Measurements from ENCODE around the gene TACR2. TPM values are rescaled to one million over a fixed set of nuclear protein-coding genes. Genes with fewer than 3 reads are reported as not detected.

The TACR2 gene
- total and polyA plus RNA-seq, 7 donors, result 6.0 to 184 (median 162) TPM; not detected in 1

- Histone ChIP-seq H3K4me1 (peaks cover 0 to 62% (median 54%) of the 10 kb centered on the region in 4 donors), H3K4me3 (peak overlapping the region; percentile 53 to 62 (median 59)), H3K27me3 (no peaks in the 10 kb centered on the region), H3K36me3 (no peaks in the 10 kb centered on the region), H3K27ac (peak overlapping the region; percentile 88 to 97 (median 94)), H3K9me3 (no peaks in the 10 kb centered on the region)
- intact Hi-C loops (cut with DNase I), result loop anchor here (2.0 kb wide), 1 partner anchor 67 kb away; no protein-coding TSS in a partner anchor
- DNase-seq, result peak; percentile 64
- WGBS, 2 donors, result 80 to 86% methylated on average over 11 of the region's 11 CpGs
- TF ChIP-seq EP300 (IDR thresholded peaks at IDR 0.05), result no peak
- TF ChIP-seq, protein P1, sequence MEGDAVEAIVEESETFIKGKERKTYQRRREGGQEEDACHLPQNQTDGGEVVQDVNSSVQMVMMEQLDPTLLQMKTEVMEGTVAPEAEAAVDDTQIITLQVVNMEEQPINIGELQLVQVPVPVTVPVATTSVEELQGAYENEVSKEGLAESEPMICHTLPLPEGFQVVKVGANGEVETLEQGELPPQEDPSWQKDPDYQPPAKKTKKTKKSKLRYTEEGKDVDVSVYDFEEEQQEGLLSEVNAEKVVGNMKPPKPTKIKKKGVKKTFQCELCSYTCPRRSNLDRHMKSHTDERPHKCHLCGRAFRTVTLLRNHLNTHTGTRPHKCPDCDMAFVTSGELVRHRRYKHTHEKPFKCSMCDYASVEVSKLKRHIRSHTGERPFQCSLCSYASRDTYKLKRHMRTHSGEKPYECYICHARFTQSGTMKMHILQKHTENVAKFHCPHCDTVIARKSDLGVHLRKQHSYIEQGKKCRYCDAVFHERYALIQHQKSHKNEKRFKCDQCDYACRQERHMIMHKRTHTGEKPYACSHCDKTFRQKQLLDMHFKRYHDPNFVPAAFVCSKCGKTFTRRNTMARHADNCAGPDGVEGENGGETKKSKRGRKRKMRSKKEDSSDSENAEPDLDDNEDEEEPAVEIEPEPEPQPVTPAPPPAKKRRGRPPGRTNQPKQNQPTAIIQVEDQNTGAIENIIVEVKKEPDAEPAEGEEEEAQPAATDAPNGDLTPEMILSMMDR (IDR thresholded peaks at IDR 0.05), result no peak
- peak in 1 of 4 donors; percentile 17 for TF ChIP-seq POLR2AphosphoS5 (IDR thresholded peaks at IDR 0.05)
Measured at GRCh38 chr10:69417542-69417941, 824 bp upstream of the TACR2 start.

DNA sequence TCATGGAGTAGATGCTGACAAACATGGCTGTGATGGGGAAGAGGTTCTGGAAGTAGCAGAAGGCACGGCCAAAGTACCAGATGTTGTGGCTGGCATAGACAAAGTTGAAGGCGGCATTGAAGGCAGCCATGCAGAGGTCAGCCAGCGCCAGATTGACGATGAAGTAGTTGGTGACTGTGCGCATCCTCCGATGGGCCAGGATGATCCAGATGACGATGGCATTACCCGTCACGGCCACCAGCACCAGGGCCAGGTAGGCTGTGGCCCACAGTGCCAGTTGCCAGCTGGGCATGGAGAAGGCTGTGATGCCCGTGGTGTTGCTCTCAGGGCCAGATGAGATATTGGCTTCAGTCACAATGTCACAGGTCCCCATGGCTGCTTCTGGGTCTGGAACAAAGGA lies 767 bp downstream of the TACR2 start:
- TF ChIP-seq POLR2A (IDR thresholded peaks at IDR 0.05) (no peak), POLR2AphosphoS5 (IDR thresholded peaks at IDR 0.05) (peak in 3 of 4 donors; percentile 6 to 33 (median 8))
- Histone ChIP-seq H3K4me1 (peaks cover 0 to 64% (median 57%) of the 10 kb centered on the region in 4 donors), H3K36me3 (no peaks in the 10 kb centered on the region), H3K4me3 (peak overlapping the region; percentile 53 to 62 (median 59)), H3K27ac (peak overlapping the region; percentile 88 to 97 (median 94)), H3K9me3 (no peaks in the 10 kb centered on the region), H3K27me3 (no peaks in the 10 kb centered on the region)
- DNase-seq, result no peak
- 94 to 98% methylated on average over 10 of the region's 10 CpGs for WGBS, 2 donors
- intact Hi-C loops (cut with DNase I), result loop anchor here (2.0 kb wide), 1 partner anchor 69 kb away; no protein-coding TSS in a partner anchor

GRCh38 chr10:69415049-69415448 lies 1.7 kb downstream of the TACR2 start:
- no peak for DNase-seq
- intact Hi-C loops (cut with DNase I), result no loop called here
- H3K36me3 ChIP-seq, result no peaks in the 10 kb centered on the region
- H3K27ac ChIP-seq, result peak overlapping the region; percentile 88 to 97 (median 94)
- H3K4me3 ChIP-seq, result peak overlapping the region; percentile 53 to 62 (median 59)
- TF ChIP-seq POLR2AphosphoS5 (IDR thresholded peaks at IDR 0.05) (peak in 2 of 4 donors; percentile 42 to 66), POLR2A (IDR thresholded peaks at IDR 0.05) (peak in 1 of 2 donors; percentile 12)
- TF ChIP-seq, protein P1 (IDR thresholded peaks at IDR 0.05), result no peak
- H3K9me3 ChIP-seq, result no peaks in the 10 kb centered on the region
- WGBS, 2 donors, result 89% methylated on average over 13 of the region's 13 CpGs
- no peaks in the 10 kb centered on the region for H3K27me3 ChIP-seq
- peaks cover 0 to 64% (median 58%) of the 10 kb centered on the region in 4 donors for H3K4me1 ChIP-seq

DNA sequence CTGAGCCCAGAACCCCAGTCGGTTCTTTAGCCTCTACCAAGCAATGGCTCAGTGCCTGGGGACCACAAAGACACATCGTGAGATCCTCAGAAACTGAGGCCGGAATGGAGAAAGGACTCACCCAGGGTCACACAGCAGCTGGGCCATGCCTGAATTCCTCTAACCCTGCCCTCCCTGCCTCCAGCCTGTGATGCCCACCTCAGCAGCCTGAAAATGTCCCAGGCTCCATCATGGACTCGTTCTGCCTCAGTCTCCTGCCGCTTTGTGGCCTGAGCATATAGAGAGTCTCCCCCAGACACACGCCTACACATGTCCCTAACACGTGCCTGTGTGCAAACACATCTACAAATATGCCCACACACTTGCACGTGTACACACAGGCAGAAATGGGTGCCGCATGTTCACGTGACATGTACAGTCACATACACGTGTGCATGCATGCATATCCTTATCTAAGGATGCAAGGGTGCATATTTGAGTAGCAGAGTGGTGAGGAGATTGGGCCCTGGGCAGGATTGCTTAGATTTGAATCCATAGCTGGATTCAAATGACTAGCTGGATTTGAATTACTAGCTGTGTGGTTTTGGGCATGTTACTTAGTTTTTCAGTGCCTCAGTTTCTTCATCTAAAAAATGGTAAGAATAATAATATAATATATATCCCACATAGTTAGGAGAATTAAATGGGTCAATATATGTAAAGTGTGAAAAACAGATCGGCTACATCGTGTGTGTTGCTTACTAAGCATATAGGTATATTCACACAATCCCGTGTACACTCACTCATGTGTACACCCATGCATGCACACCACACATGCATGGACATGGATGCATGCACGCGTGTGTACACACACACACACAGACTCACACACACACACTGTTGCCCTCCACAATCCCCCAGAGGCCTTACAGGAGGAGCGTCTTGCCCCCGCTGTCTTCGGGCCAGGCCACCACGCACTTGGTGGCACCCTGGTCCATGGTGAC lies 2.4 kb downstream of the TACR2 start:
- DNase-seq, result no peak
- H3K36me3 ChIP-seq, result no peaks in the 10 kb centered on the region
- intact Hi-C loops (cut with DNase I), result no loop called here
- H3K27me3 ChIP-seq, result no peaks in the 10 kb centered on the region
- WGBS, 2 donors, result 93 to 94% methylated on average over 20 of the region's 20 CpGs
- H3K4me1 ChIP-seq, result peaks cover 0 to 64% (median 53%) of the 10 kb centered on the region in 4 donors
- no peak for TF ChIP-seq POLR2A (IDR thresholded peaks at IDR 0.05)
- TF ChIP-seq POLR2AphosphoS5 (IDR thresholded peaks at IDR 0.05), result peak in 3 of 4 donors; percentile 16 to 46 (median 22)
- H3K27ac ChIP-seq, result peak overlapping the region; percentile 88 to 97 (median 94)
- H3K9me3 ChIP-seq, result no peaks in the 10 kb centered on the region
- H3K4me3 ChIP-seq, result peak overlapping the region; percentile 53 to 62 (median 59)

GRCh38 chr10:69413221-69413865 lies 3.4 kb downstream of the TACR2 start:
- intact Hi-C loops (cut with DNase I), result no loop called here
- 16 to 57% methylated on average over 13 of the region's 13 CpGs for WGBS, 2 donors
- no peaks in the 10 kb centered on the region for H3K27me3 ChIP-seq
- H3K4me3 ChIP-seq, result peak overlapping the region; percentile 53 to 62 (median 59)
- peaks cover 0 to 60% (median 50%) of the 10 kb centered on the region in 4 donors for H3K4me1 ChIP-seq
- no peaks in the 10 kb centered on the region for H3K9me3 ChIP-seq
- DNase-seq, result peak; percentile 94
- H3K27ac ChIP-seq, result peak overlapping the region; percentile 88 to 97 (median 94)
- TF ChIP-seq, protein P1 (IDR thresholded peaks at IDR 0.05), result peak in 3 of 4 experiments; percentile 57 to 77 (median 68)
- TF ChIP-seq POLR2A (IDR thresholded peaks at IDR 0.05) (no peak), POLR2AphosphoS5 (IDR thresholded peaks at IDR 0.05) (peak in 3 of 4 donors; percentile 24 to 62 (median 55)), EP300 (IDR thresholded peaks at IDR 0.05) (peak in 1 of 4 donors; percentile 46)
- H3K36me3 ChIP-seq, result no peaks in the 10 kb centered on the region

Measured in sigmoid colon (tissue), 7 donors.